GDM1 (cell line): Measurements from ENCODE around the gene RHOT2.
A peak's percentile ranks its signal among the peaks of the same experiment; 100 is the strongest.

Experiments used
- DNase-seq: peaks from one replicate; lab custom pipeline; 2025; lab: John Stamatoyannopoulos, UW

The RHOT2 gene

DNA sequence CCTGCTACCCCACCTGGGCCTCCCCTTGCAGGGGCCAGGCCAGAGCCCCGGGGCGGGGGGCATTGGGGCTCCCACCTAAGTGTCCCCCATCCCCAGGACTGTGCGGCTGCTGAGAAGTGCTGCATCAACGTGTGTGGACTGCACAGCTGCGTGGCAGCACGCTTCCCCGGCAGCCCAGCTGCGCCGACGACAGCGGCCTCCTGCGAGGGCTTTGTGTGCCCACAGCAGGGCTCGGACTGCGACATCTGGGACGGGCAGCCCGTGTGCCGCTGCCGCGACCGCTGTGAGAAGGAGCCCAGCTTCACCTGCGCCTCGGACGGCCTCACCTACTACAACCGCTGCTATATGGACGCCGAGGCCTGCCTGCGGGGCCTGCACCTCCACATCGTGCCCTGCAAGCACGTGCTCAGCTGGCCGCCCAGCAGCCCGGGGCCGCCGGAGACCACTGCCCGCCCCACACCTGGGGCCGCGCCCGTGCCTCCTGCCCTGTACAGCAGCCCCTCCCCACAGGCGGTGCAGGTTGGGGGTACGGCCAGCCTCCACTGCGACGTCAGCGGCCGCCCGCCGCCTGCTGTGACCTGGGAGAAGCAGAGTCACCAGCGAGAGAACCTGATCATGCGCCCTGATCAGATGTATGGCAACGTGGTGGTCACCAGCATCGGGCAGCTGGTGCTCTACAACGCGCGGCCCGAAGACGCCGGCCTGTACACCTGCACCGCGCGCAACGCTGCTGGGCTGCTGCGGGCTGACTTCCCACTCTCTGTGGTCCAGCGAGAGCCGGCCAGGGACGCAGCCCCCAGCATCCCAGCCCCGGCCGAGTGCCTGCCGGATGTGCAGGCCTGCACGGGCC, 35.2 kb upstream of the RHOT2 start:
- no peak for DNase-seq

DNA sequence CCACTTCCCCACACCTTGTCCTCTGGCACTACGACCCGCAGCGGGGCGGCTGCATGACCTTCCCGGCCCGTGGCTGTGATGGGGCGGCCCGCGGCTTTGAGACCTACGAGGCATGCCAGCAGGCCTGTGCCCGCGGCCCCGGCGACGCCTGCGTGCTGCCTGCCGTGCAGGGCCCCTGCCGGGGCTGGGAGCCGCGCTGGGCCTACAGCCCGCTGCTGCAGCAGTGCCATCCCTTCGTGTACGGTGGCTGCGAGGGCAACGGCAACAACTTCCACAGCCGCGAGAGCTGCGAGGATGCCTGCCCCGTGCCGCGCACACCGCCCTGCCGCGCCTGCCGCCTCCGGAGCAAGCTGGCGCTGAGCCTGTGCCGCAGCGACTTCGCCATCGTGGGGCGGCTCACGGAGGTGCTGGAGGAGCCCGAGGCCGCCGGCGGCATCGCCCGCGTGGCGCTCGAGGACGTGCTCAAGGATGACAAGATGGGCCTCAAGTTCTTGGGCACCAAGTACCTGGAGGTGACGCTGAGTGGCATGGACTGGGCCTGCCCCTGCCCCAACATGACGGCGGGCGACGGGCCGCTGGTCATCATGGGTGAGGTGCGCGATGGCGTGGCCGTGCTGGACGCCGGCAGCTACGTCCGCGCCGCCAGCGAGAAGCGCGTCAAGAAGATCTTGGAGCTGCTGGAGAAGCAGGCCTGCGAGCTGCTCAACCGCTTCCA, 34.4 kb upstream of the RHOT2 start:
- no peak for DNase-seq

DNA sequence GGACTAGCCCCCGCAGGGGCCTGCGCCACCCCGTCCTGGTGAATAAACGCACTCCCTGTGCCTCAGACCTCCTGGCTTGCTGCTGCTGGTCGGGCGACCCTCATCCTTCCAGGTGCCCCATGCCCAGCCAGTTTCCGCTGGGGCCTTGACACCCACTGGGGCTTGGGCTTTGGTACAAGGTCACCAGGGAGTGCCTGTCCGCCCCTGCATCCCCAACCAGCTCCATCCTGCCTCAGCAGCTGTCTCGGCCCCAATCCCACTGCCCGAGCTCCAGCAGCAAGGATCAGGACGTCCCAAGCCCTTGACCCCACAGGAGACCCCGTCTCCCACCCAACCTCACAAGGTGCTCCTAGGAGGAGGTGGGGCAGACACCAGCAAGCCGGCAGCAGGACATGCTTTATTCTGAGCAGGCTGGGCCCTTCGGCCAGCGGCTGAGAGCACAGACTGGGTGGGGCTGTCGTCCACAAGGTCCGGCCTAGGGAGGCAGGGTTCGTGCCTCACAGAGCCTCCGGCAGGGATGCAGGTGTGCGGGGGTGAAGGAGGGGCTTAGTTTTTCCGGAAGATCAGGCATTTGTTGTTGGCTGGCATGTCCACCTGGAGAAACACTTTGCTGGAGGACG, 33.8 kb upstream of the RHOT2 start:
- no peak for DNase-seq

DNA sequence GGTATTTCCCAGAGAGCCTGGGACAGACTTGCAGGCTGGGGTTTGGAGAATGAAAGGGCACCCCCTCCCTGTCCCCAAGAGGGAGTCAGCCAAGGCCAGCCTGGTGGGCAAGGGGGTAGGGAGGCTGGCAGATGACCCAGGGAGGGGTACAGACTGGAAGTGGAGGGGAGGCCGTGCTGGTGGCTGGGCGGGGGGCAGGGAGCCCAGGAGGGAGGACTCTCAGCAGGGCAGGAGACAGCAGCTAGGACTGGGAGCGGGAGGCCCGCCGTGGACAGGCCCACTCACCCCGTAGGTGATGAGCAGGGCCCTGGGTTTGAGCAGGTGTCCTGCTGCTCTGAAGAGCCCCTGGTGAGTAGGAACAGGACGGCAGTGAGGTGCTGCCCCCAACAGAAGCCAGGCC, 32.9 kb upstream of the RHOT2 start:
- DNase-seq: no peak

DNA sequence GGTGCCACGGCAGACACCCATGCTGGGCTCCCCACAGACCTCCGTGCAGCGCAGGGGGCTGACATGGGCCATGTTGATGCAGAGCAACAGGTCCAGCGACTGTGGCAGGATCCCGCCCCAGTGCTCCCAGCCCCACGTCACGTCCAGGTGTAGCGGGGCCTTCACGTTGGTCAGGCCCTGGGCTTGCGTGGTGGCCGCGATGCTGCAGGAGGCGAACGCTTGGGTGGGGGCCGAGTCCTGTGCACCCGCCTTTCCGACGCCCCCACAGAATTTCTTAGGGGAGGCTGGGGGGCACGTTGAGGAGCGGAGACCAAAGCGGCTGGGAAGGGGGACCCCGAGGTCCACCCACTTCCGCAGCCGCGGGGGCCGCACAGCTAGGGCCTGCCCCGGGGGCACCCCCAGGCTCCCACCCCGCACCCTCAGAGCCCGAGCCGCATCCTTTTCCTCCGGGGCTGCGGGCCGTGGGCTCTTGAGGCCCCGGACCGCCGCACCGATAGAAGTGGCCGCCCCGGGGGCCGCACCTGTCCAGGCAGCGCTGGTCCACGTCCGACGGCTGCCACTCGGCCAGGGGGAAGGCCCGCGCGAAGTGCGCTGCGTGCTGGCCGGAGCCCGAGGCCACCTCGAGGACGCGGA, 32.2 kb upstream of the RHOT2 start:
- DNase-seq: no peak

DNA sequence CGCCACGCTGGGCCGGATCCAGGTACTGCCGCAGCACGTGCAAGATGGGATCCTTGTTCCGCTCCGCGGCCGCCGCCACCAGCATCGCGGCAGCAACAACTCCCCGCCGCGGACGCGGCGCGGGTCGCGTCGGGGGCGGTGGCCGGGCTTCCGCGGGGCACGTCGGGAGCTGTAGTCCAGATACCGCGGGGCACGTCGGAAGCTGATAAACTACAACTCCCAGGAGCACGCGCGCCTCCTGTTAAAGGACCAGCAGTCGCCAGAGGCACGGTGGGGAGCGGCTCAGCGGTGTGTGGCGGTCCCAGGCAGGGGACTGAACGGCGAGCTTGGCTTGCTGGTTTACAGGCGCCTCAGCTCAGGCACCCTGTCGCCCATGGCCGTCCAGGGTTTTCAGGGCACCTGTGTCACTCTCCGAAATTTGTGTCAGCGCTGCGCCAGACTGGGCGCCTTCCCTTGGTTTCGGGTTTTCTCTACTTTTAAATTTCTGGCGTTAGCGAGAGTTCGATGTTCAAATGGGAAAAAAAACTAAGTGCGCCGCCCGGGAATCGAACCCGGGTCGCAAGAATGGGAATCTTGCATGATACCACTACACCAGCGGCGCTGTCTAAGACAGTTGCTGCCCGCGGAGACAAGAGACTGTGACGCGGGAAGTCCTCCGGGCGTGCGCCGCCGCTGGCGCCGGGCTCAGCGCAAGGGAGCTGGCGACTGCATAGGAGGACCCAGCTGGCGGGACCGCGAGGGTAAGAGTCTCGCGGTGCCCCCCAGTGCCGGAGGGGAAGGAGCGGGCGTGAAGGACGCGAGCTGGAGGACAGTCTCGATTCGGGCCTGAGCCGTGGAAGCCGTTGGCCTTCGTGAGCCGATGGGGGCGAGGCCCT, 31.5 kb upstream of the RHOT2 start, which contains the start of gene METTL26:
Gene METTL26, minus strand, starts transcription at position 100 of the 875 bp plus-strand sequence. Its CDS starts 15 bp downstream, at position 85.
- peak; percentile 91 for DNase-seq

DNA sequence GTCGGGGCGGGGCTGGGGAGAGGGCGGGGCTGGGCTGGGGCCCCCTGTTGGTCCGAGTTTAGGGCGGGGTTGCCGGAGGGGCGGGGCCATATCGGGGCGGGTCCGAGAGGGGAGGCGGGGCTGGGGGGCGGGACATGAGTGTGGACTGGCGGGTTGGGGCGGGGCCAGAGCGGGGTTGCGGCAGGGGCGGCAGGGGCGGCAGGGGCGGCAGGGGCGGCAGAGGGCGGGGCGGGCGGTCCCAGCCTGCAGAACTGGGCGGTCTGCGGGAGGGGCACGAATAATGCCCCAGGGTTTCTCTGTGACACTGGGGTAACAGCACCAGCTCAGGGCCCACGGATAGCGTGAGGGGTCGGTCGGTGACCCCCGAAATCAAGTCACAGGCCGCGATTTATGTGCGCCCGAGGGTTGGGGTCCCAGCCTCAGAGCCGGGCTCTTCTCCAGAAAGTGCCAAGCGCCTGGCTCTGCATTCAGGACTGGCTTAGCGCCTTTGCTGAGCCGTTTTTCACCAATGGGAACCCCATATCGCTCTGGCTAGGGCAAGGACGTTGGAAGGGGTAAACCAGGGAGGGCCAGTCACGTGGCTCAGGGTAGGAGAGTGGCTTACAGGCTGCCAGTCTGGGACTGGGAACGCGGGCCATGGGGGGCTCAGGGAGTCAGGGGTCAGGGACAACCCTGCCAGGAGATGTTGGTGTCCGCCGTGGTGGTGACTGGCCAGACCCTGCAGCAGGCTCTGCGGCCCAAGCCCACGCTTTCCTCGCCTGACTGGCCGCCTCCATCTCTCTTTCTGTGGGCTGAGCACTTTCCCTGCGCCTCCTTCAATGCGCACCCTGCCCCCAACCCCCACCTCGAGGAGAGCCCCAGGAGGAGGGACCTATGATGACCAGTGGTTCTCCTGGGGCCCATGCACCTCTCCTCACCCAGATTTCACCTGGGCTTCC, 30.6 kb upstream of the RHOT2 start:
- peak; percentile 86 for DNase-seq

DNA sequence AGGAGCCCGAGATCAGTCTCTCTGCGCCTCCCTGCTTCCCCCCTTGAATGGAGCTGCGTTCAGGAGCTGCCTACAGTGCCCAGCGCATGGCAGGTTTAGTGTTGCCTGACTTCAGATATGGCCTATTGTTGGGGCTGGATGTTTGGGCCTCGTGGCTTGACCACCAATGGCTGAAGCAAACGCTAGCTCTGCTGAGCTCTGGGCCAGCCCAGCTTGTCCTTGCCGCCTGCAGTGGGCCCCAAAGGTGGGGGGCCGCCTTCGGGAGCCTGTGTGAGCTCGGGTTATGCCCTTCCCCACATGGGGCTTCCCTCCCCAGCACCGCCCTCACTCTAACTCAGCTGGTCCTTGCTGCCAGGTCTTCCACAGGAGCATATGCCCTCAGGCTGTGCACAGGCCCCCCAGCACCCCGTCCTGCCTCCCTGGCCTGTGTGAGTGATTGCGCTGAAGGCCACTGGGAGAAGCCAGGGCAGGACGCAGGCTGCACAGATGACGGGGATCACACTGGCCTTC, 29.8 kb upstream of the RHOT2 start:
- DNase-seq: no peak

DNA sequence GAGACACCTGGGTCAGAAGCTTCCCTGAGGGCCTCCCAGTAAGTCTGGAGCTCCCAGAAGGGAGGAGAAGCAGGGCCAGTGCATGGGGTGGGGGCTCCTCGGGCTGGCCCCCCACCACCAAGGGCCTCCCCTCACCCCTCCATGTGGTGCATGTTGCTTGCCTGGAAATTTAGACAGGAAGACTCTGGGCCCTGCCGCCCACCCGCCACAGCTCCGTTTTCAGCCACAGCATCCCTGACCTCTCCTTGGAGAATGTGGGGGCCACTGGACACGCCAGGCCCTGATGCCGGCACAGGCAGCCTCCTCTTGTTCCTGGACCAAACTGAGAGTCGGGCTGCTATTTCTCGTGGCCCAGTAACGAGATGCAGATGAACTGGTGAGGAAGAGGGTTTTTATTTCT, 29.1 kb upstream of the RHOT2 start:
- DNase-seq: no peak

DNA sequence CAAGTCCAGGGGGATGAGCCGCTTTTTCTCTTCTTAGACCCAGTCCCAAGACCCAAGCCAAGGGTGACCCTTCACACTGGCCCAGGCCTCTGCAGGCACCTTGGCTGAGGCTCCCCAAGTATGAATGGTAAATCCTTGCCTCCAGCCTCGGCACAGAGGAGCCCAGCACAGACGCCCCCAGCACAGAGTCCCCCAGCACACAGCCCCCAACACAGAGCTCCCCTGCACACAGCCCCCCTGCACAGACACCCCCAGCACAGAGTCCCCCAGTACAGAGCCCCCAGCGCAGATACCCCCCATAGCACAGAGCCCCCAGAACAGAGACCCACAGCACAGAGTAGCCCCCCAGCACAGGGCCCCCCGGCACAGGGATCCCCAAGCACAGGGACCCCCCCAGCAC, 27.3 kb upstream of the RHOT2 start:
- no peak for DNase-seq

DNA sequence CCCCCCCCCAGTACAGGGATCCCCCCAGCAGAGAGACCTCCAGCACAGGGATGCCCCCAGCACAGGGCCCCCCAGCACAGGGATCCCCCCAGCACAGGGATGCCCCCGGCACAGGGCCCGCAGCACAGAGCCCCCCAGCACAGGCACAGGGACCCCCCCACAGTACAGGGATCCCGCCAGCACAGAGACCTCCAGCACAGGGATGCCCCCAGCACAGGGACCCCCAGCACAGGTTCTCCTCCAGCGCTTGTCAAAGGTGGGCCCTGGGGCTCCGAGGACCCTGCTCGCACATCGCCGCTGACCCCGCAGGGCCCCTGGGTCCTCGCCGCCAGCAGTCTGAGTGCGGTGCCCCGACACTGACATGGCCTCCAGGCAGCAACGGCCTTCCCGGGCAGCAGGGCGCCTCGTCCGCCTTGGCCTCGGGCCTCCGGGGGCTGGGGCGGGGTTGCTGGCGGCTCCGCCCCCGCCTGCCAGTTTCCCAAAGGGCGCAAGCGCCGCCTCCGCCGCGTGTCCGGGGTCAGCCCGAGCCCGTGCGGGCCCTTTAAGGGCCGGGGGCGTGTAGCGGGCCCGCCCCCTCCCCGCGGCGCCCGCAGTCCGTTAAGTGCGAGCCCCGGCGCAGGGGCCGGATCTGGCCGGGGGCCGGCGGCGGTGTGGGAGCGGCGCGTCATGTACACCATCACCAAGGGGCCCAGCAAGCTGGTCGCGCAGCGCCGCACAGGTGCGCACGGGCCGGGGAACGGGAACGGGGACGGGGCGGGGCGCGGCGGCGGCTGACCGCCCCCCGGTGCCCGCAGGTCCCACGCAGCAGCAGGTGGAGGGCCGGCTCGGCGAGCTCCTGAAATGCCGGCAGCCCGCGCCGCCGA, 26.4 kb upstream of the RHOT2 start, which contains the start of gene MCRIP2:
Gene MCRIP2, plus strand, starts transcription at position 503 of the 863 bp plus-strand sequence. Its CDS starts 164 bp downstream, at position 667.
- peak; percentile 76 for DNase-seq

DNA sequence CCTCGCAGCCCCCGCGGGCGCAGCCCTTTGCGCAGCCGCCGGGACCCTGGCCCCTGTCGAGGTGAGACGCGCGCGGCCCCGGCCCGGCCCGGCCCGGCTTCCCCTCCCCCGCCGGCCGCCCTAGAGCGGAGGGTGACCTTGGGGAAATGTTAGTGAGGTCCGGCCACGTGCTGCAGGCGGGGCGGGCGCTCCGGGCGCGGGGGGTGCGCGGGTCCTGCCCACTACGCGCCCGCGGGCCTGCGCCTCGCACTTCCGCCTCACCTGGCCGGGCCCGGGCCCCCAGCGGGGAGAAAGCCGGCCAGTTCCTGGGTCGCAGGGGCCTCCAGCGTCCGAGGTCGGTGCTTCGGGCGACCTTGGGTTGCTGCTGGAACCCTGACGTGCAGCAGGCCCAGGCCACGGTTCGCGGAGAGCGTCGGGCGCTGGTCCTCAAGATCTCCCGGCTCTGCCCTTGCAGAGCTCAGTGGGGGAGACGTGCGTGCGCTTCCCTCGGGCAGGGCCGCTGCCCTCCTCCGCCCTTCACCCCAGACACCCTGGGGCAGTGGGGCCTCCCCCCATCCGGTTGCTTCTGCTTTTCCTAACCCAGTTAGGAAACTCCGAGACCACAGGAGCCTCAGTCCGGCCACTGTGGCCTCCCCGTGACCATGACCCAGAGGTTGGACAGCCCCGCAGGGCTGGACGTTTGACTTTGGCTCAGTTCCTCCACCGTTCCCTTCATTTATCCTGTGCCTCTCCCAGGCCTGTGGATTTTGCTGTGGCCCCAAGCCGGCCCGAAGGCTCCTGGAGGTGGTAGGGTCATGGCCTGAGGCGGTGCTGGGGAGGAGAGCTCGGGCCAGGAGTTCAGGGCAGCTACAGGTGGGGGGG, 25.5 kb upstream of the RHOT2 start:
- peak; percentile 8 for DNase-seq

DNA sequence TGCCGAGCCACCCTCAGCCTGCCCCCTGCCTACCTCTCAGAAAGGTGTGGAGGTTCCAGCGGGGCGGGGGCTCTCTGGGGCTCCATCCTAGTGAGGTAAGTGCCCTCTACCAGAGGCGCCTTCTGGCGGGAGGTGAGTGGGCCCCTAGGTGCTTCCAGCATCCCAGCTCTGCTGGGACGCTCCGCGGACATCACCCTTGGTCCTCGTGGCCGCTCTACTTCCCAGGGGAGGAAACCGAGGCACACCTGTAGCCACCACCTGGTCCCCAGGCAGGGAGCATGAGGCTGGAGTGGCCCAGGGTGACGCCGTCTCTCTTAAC, 24.9 kb upstream of the RHOT2 start:
- no peak for DNase-seq

DNA sequence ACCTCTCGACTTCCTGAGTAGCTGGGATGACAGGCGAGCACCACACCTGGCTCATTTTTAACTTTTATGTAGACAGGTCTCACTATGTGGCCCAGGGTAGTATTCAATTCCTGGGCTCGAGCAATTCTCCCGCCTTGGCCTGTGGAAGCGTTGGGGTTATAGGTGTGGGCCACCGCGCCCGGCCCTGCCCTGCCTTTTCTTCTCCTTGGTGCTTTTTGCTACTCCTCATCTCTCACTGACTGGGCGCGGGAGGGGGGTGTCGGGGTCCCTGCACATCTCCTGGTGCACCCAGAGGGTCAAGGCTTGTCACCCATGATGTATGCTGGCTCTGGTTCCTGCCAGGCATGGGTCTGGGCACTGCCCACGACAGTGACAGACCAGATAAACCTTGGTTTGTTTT, 23.4 kb upstream of the RHOT2 start:
- DNase-seq: no peak

DNA sequence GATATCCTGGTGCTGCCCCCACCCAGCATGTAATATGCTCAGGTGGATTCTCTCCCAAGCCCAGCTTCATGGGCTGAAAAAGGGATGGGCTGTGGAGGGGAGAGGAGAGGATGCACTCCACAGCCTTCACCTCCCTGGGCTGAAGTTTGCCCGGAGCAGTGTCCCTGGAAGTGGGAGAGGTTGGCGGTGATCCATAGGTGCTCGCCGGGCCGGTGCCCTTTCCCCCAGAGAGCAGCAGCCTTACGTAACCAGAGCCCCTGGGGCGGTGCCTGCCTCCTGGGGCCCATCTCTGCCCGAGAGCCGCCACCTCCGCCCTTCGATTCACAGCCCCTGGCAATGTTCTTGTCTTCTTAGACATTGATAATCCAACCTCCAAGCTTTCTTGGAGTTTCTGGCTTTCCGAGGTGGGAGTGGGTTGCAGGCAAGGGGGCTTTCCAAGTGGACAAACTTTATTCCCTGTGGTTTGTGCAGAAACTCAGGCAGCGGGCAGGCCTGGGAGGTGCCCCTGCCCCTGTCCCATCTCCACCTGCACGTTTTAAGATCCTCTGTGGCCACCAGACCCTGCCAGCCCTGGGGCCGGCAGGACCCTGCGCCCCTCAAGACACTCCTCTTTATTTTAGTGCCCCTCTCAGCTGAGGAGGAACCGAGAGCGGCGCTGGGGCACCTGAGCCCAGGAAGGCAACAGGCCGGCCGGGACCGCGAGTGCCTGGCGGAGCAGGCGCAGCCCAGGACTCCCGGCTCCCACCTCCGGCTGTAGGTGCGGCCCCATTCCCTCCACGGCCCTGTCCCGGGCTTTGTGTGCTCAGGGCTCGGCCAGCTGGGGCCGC, 21.9 kb upstream of the RHOT2 start:
- no peak for DNase-seq

DNA sequence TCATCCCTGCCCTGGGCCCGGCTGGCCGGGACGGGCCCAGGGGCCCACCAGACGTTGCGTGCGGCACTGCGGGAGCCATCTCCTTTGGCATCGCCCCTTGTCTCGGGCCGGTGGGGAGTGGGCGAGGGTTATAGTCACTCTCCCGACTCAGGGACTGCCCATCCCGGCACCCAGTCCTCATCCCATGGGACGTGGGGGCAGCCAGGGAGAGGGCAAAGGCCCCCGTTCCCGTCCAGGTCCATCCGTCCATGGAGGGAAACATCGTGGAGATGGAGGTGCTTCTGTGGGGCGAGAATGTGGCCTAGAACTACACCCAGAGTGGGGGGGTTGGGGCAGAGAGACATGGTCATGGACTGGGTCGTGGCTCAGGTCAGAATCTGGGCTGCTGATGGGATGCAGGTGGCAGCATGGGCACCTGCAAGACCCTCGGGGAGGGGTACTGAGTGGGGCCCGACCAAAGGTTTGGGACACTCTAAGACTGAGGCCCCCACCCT, 21.2 kb upstream of the RHOT2 start:
- no peak for DNase-seq
